GM23248 (cell line): ENCODE measurements around the gene C12orf76. TPM values are rescaled to one million over a fixed set of nuclear protein-coding genes. Genes with fewer than 3 reads are reported as not detected.

Experiments used
- DNase-seq: peaks from one replicate; pipeline ENCODE4 v3.0.0-alpha.2; 2015
- H2AFZ ChIP-seq: fragments of 200-600 bp; sonication (generic); 2 replicates; pipeline ENCODE4 v1.6.1; 2016; ENCODE audit warnings: antibody characterized with exemption
- H3F3A ChIP-seq: fragments of 200-600 bp; sonication (generic); 2 replicates; pipeline ENCODE4 v1.6.1; 2016; ENCODE audit warnings: mild to moderate bottlenecking, antibody characterized with exemption, mixed run types; ENCODE audit not compliant: insufficient read depth
- H3K27ac ChIP-seq: fragments of 200-600 bp; sonication (generic); 2 replicates; pipeline ENCODE4 v1.5.1; 2016; ENCODE audit warnings: mild to moderate bottlenecking
- H3K27me3 ChIP-seq: fragments of 200-600 bp; sonication (generic); replicated peaks from 2 replicates; pipeline ENCODE4 v1.6.1; 2016; ENCODE audit warnings: mild to moderate bottlenecking; ENCODE audit not compliant: insufficient read depth
- H3K36me3 ChIP-seq: fragments of 200-600 bp; sonication (generic); 2 replicates; pipeline ENCODE4 v1.6.1; 2016; ENCODE audit warnings: low read depth, mild to moderate bottlenecking
- H3K4me1 ChIP-seq: fragments of 200-600 bp; sonication (generic); 2 replicates; pipeline ENCODE4 v1.6.1; 2016; ENCODE audit warnings: mild to moderate bottlenecking; ENCODE audit not compliant: insufficient read depth
- H3K4me2 ChIP-seq: fragments of 200-600 bp; sonication (generic); one replicate; pipeline ENCODE4 v1.6.1; 2016; ENCODE audit warnings: mild to moderate bottlenecking; ENCODE audit not compliant: unreplicated experiment
- H3K4me3 ChIP-seq: fragments of 200-600 bp; sonication (generic); 2 replicates; pipeline ENCODE4 v1.5.1; 2016; ENCODE audit warnings: mild to moderate bottlenecking
- H3K79me2 ChIP-seq: fragments of 200-600 bp; sonication (generic); 2 replicates; pipeline ENCODE4 v1.6.1; 2016; ENCODE audit warnings: mild to moderate bottlenecking; ENCODE audit not compliant: insufficient read depth
- H3K9ac ChIP-seq: fragments of 200-600 bp; sonication (generic); 2 replicates; pipeline ENCODE4 v1.6.1; 2016; ENCODE audit warnings: mild to moderate bottlenecking
- H3K9me2 ChIP-seq: fragments of 200-600 bp; sonication (generic); 2 replicates; pipeline ENCODE4 v1.6.1; 2016; ENCODE audit warnings: mixed run types, mild to moderate bottlenecking, moderate library complexity; ENCODE audit not compliant: insufficient read depth
- H3K9me3 ChIP-seq: fragments of 200-600 bp; sonication (generic); one replicate; pipeline ENCODE4 v1.6.1; 2017; ENCODE audit warnings: low read depth
- H4K20me1 ChIP-seq: fragments of 200-600 bp; sonication (generic); 2 replicates; pipeline ENCODE4 v1.6.0; 2016; ENCODE audit not compliant: insufficient read depth
- EZH2 ChIP-seq: fragments of 200-600 bp; sonication (generic); IDR thresholded peaks from 2 replicates; pipeline ENCODE4 v1.6.1; 2018; ENCODE audit warnings: antibody characterized with exemption, mild to moderate bottlenecking; ENCODE audit not compliant: insufficient read depth, poor library complexity, severe bottlenecking
- EZH2phosphoT487 ChIP-seq: fragments of 200-600 bp; sonication (generic); IDR thresholded peaks from 2 replicates; pipeline ENCODE4 v1.6.1; 2018; ENCODE audit warnings: antibody characterized with exemption, moderate library complexity, mild to moderate bottlenecking, low read depth; ENCODE audit not compliant: insufficient read depth
- WGBS, 2 experiments: methylation state at CpG; one replicate each; pipeline ENCODE4 v1.1.6; 2015 to 2017; ENCODE audit warnings: low lambda C conversion rate in 2 of 2, low coverage in 1 of 2; ENCODE audit errors: missing lambda C conversion rate in 2 of 2; 5-methylcytosine and 5-hydroxymethylcytosine counted together
- in situ Hi-C: fragments of 300-500 bp; cut with MboI; formaldehyde crosslinking; loops from 2 replicates; pipeline ENCODE4 v1.15.0; 2020
- polyA plus RNA-seq: library from polyadenylated mRNA; unstranded; fragments of >200 nt; fragmentation: Nextera tagmentation; extraction: Ambion mirVana; gene quantifications from 2 replicates; pipeline ENCODE4 v1.2.1, GENCODE V29; 2016
- total RNA-seq: library from RNA; depleted of rRNA; stranded (reverse); fragments of >200 nt; shearing (Covaris generic); gene quantifications from 2 replicates; pipeline ENCODE4 v1.2.3, GENCODE V29; 2014

The C12orf76 gene
- total and polyA plus RNA-seq, 2 experiments from 2014 or later: 12.3 to 21.2 TPM

DNA sequence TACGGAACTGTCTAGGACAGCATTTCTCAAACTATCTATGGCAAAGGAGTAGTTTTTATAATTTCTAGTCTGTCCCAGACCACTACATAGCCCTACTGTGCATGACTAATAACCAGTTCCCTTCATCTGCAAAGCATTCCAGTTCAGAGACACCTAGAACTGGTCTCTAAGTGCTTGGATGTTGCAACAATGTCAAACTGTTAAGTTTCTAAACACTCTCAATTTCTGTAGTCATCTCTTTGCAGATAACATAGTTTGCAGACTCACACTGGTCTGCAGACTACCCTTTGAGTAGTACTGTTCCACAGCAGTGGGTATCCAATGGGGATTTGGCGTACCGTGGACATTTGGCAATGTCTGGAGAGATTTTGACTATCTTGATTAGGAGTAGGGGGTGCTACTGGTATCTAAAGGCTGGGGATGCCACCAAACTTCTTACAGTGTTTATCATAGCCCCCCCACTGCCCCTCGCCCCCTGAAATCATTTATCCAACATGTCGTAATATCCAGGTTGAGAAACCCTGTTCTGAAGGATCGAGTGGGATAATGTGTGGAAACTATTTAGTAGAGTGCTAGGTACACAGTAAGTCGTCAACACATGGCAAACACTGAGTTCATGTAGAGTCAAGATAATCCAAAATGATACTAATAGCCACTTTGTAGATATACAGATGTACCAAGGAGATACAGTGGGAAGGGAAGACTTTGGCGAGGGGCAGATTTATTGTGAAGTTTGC is 1.7 kb downstream of the C12orf76 start:
- in situ Hi-C loops: no loop called here
- H3K27me3 ChIP-seq: no peaks in the 10 kb centered on the region
- H4K20me1 ChIP-seq: no peaks in the 10 kb centered on the region
- WGBS, 2 experiments: 82 to 86% methylated on average over 8 of the region's 8 CpGs
- no peaks in the 10 kb centered on the region; the same call in 1 of the 2 replicates for H3K36me3 ChIP-seq
- no peak overlapping the region for H3K27ac ChIP-seq
- H3K9me3 ChIP-seq: no peaks in the 10 kb centered on the region
- H3K4me1 ChIP-seq: peaks cover 19% of the 10 kb centered on the region
- peaks cover 61% of the 10 kb centered on the region for H3K79me2 ChIP-seq
- H3F3A ChIP-seq: peaks cover 24% of the 10 kb centered on the region
- no peak for TF ChIP-seq EZH2phosphoT487
- no peak for TF ChIP-seq EZH2
- peak overlapping the region; percentile 79 for H3K4me2 ChIP-seq
- H3K4me3 ChIP-seq: peak overlapping the region; percentile 83; the same call in 1 of the 2 replicates
- no peak overlapping the region for H2AFZ ChIP-seq
- H3K9ac ChIP-seq: no peak overlapping the region
- no peaks in the 10 kb centered on the region for H3K9me2 ChIP-seq
- DNase-seq: peak; percentile 43

DNA sequence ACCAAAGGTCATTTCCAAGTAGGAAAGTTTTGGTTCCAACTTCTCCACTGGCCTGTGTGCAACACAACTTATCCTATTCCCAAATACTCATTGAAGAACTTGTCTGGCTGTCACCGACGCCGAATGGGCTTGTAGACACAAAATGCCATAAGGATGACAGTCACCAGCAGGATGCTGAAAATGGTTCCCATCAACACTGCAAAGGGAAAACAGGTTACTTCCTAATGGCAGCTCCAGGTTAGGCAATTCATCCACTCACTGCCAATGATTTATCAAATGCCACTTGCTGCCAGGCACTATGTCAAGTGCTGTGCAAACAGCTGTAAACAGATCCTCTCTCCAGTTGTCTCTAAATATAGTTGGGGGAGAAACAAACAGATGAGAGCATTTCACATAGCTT is 6.1 kb downstream of the C12orf76 start:
- WGBS, 2 experiments: 77 to 89% methylated on average over 3 of the region's 3 CpGs
- H3K36me3 ChIP-seq: peaks cover 11% of the 10 kb centered on the region
- no peak overlapping the region for H3K4me3 ChIP-seq
- no peak overlapping the region for H3K9ac ChIP-seq
- peaks cover 35% of the 10 kb centered on the region for H3K4me1 ChIP-seq
- no peak for DNase-seq
- H3K4me2 ChIP-seq: no peak overlapping the region
- H3K27ac ChIP-seq: no peak overlapping the region
- H3K9me3 ChIP-seq: no peaks in the 10 kb centered on the region
- TF ChIP-seq EZH2phosphoT487 (no peak), EZH2 (no peak)
- H3K27me3 ChIP-seq: no peaks in the 10 kb centered on the region
- peaks cover 61% of the 10 kb centered on the region for H3F3A ChIP-seq
- in situ Hi-C loops: no loop called here
- peaks cover 74% of the 10 kb centered on the region for H3K79me2 ChIP-seq
- H2AFZ ChIP-seq: no peak overlapping the region
- H4K20me1 ChIP-seq: peaks cover 4% of the 10 kb centered on the region; the same call in 1 of the 2 replicates
- H3K9me2 ChIP-seq: no peaks in the 10 kb centered on the region

DNA sequence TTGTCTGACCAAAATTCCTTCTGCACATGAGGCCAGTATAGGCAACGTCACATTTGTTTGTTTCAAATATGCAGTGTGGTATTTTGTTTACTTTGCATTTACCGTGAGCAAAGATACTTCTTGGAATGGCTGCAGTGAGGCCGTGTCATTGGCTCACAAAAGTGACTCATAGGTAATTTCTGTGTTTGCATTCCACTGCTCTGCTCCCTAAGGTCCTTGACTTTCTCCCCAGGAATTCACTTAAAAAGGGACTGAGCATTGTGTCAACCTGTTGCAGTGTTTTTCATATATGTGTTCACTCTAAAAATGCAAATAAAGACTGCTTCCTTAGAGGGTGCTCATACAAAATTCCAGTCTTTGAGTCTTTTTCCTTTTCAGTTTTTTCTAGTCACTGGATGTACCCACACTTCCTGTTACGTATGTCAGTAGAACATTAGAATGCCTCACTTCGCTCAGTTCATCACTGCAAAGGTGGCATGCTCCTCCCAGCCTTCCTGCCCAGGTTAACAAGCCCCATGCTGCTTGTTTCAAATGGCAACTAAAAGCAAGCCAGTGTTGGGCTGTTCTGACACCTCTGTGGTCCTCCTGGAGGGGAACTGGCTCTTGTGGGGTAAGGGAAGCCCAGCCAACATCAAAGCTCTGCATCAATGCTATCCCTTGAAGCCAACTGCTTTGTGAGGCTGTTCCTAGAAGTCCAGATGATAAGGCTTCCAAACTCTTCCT is 9.1 kb downstream of the C12orf76 start:
- peak; percentile 96 for DNase-seq
- peak overlapping the region; percentile 21; the same call in 1 of the 2 replicates for H3K4me3 ChIP-seq
- H3K9me3 ChIP-seq: no peaks in the 10 kb centered on the region
- H2AFZ ChIP-seq: no peak overlapping the region
- H3K9me2 ChIP-seq: no peaks in the 10 kb centered on the region
- peaks cover 82% of the 10 kb centered on the region for H3F3A ChIP-seq
- H3K79me2 ChIP-seq: peaks cover 73% of the 10 kb centered on the region
- H3K4me2 ChIP-seq: peak overlapping the region; percentile 49
- TF ChIP-seq EZH2 (no peak), EZH2phosphoT487 (no peak)
- in situ Hi-C loops: no loop called here
- H3K36me3 ChIP-seq: peaks cover 34% of the 10 kb centered on the region
- H3K27ac ChIP-seq: peak overlapping the region; percentile 89
- H3K27me3 ChIP-seq: no peaks in the 10 kb centered on the region
- H3K9ac ChIP-seq: peak overlapping the region; percentile 65
- 25 to 27% methylated on average over 5 of the region's 5 CpGs for WGBS, 2 experiments
- H3K4me1 ChIP-seq: peaks cover 27% of the 10 kb centered on the region
- peaks cover 8% of the 10 kb centered on the region for H4K20me1 ChIP-seq

DNA sequence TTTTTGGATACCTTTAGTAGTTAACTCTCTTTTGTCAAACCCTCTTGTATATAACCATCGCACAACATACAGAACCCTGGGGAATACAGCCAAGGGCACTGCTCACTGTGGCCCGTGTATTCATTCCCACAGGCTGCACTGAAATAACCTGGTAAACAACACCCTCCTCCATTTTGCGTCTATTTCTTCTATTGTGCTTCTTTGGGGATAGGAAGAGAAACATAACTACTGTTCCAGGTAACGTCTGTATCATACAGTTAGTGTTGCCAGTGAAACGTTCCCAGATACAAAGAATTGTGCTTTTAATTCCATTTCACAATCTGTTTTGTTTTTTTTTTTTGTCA is 9.6 kb downstream of the C12orf76 start:
- peaks cover 26% of the 10 kb centered on the region for H3K4me1 ChIP-seq
- peak overlapping the region; percentile 21; the same call in 1 of the 2 replicates for H3K4me3 ChIP-seq
- no peak for DNase-seq
- no peak overlapping the region for H2AFZ ChIP-seq
- peaks cover 39% of the 10 kb centered on the region for H3K36me3 ChIP-seq
- H3K9me3 ChIP-seq: no peaks in the 10 kb centered on the region
- H3K27me3 ChIP-seq: no peaks in the 10 kb centered on the region
- H3K27ac ChIP-seq: peak overlapping the region; percentile 89
- peak overlapping the region; percentile 65 for H3K9ac ChIP-seq
- peak overlapping the region; percentile 20 for H3K4me2 ChIP-seq
- peaks cover 8% of the 10 kb centered on the region for H4K20me1 ChIP-seq
- peaks cover 81% of the 10 kb centered on the region for H3F3A ChIP-seq
- in situ Hi-C loops: no loop called here
- peaks cover 75% of the 10 kb centered on the region for H3K79me2 ChIP-seq
- H3K9me2 ChIP-seq: no peaks in the 10 kb centered on the region
- TF ChIP-seq EZH2 (no peak), EZH2phosphoT487 (no peak)
- 37 to 40% methylated on average over 5 of the region's 5 CpGs for WGBS, 2 experiments
